HT1080 (cell line): Measurements from ENCODE around the gene RIOK2. TPM values are rescaled to one million over a fixed set of nuclear protein-coding genes. Genes with fewer than 3 reads are reported as not detected.
"Not testable (repeated sequence)": the region's sequence is repeated elsewhere in the genome, so short reads cannot be mapped to it uniquely, and the experiment has no call there.

Experiments
- DNase-seq: peaks from one replicate; pipeline ENCODE4 v3.0.0-alpha.2; 2015; ENCODE audit warnings: low read depth
- polyA plus RNA-seq, 2 experiments: library from polyadenylated mRNA; depleted of rRNA; stranded (reverse); fragments of >200 nt; gene quantifications; 2 replicates each; pipeline ENCODE4 v1.2.3, GENCODE V29; 2015
- total RNA-seq: library from RNA; depleted of rRNA; stranded (reverse); fragments of >200 nt; shearing (Covaris generic); gene quantifications from 2 replicates; pipeline ENCODE4 v1.2.3, GENCODE V29; 2014; rRNA removed

RIOK2 gene
- total RNA-seq: 36.2 and 39.0 TPM in 2 replicates
- polyA plus RNA-seq (2015; cell fraction: cytosol; rRNA removed): 16.5 and 18.7 TPM in 2 replicates
- polyA plus RNA-seq (2015; cell fraction: nucleus; rRNA removed): 25.6 and 33.1 TPM in 2 replicates

- DNase-seq: peak; percentile 95
Measured at GRCh38 chr5:97183100-97183929, at the start of gene RIOK2. Gene RIOK2, minus strand, starts transcription at chr5:97183247. Its CDS starts 56 bp downstream, at chr5:97183191.

GRCh38 chr5:97231025-97231636 is 48.1 kb upstream of the RIOK2 start:
- peak; percentile 61 for DNase-seq

- DNase-seq: no peak
Measured at GRCh38 chr5:97229688-97230285, 46.7 kb upstream of the RIOK2 start.

GRCh38 chr5:97229196-97229595 is 46.1 kb upstream of the RIOK2 start:
- no peak for DNase-seq

- DNase-seq: no peak
Measured at GRCh38 chr5:97225222-97225621, 42.2 kb upstream of the RIOK2 start.

- no peak for DNase-seq
Measured at GRCh38 chr5:97224112-97224750, 41.2 kb upstream of the RIOK2 start.

- DNase-seq: no peak
Measured at GRCh38 chr5:97223596-97223995, 40.5 kb upstream of the RIOK2 start.

- no peak for DNase-seq
Measured at GRCh38 chr5:97209343-97209742, 26.3 kb upstream of the RIOK2 start.

- no peak for DNase-seq
Measured at GRCh38 chr5:97208714-97209113, 25.7 kb upstream of the RIOK2 start.

- no peak for DNase-seq
Measured at GRCh38 chr5:97208184-97208713, 25.2 kb upstream of the RIOK2 start.

- no peak for DNase-seq
Measured at GRCh38 chr5:97194366-97194765, 11.3 kb upstream of the RIOK2 start.

GRCh38 chr5:97193355-97193688 is 10.3 kb upstream of the RIOK2 start:
- DNase-seq: no peak

- DNase-seq: peak; percentile 66
Measured at GRCh38 chr5:97192580-97193354, 9.7 kb upstream of the RIOK2 start.

- DNase-seq: no peak
Measured at GRCh38 chr5:97191893-97192292, 8.8 kb upstream of the RIOK2 start.

GRCh38 chr5:97189523-97189922 is 6.5 kb upstream of the RIOK2 start:
- DNase-seq: not testable (repeated sequence)

GRCh38 chr5:97183930-97184213 is 825 bp upstream of the RIOK2 start:
- DNase-seq: no peak

GRCh38 chr5:97182571-97183099 is 412 bp downstream of the RIOK2 start:
- DNase-seq: no peak

GRCh38 chr5:97181856-97182545 is 1.0 kb downstream of the RIOK2 start:
- no peak for DNase-seq

GRCh38 chr5:97179457-97179856 is 3.6 kb downstream of the RIOK2 start:
- not testable (repeated sequence) for DNase-seq

- DNase-seq: no peak
Measured at GRCh38 chr5:97172227-97172626, 10.8 kb downstream of the RIOK2 start.
